Progenitor cell of endocrine pancreas (in vitro differentiated cells): ENCODE measurements around the gene INPP4A. TPM values are rescaled to one million over a fixed set of nuclear protein-coding genes. Genes with fewer than 3 reads are reported as not detected.

ENCODE experiments used
- DNase-seq: peaks from one replicate; pipeline ENCODE4 v3.0.0; 2021; ENCODE audit warnings: low spot score; ENCODE audit not compliant: unreplicated experiment
- H3K27ac Mint-ChIP-seq: 2 replicates; pipeline ENCODE4 v1.8.0; 2021; ENCODE audit warnings: mild to moderate bottlenecking, moderate library complexity, mixed read lengths
- H3K27me3 Mint-ChIP-seq: 2 replicates; pipeline ENCODE4 v1.8.0; 2021; ENCODE audit warnings: mixed read lengths
- H3K36me3 Mint-ChIP-seq: 2 replicates; pipeline ENCODE4 v1.8.0; 2022; ENCODE audit warnings: mixed read lengths; ENCODE audit not compliant: insufficient read depth
- H3K4me1 Mint-ChIP-seq: 2 replicates; pipeline ENCODE4 v1.8.0; 2021; ENCODE audit warnings: low read depth, mixed read lengths
- H3K4me3 Mint-ChIP-seq: 2 replicates; pipeline ENCODE4 v1.8.0; 2021; ENCODE audit warnings: low read depth, mild to moderate bottlenecking, moderate library complexity, mixed read lengths
- H3K9me3 Mint-ChIP-seq: 2 replicates; pipeline ENCODE4 v1.8.0; 2021; ENCODE audit warnings: low read depth, mixed read lengths
- CTCF ChIP-seq: fragments of 200-600 bp; sonication (generic); IDR thresholded peaks from one replicate; pipeline ENCODE4 v1.5.0; 2021; ENCODE audit warnings: antibody characterized with exemption, mild to moderate bottlenecking; ENCODE audit not compliant: unreplicated experiment
- total RNA-seq: library from RNA; stranded (reverse); gene quantifications from 2 replicates; pipeline ENCODE4 v1.2.1, GENCODE V29; 2021

INPP4A gene
- total RNA-seq, 1 donor from 2014 or later: 33.0 TPM

- Mint-ChIP-seq H3K4me3 (no peak overlapping the region), H3K27ac (no peak overlapping the region), H3K4me1 (peaks cover 2% of the 10 kb centered on the region), H3K27me3 (no peaks in the 10 kb centered on the region), H3K36me3 (no peaks in the 10 kb centered on the region), H3K9me3 (no peaks in the 10 kb centered on the region)
- no peak for TF ChIP-seq CTCF
- no peak for DNase-seq
Measured at GRCh38 chr2:98514096-98514639, 69.5 kb downstream of the INPP4A start.

- no peak overlapping the region for H3K4me3 Mint-ChIP-seq
Measured at GRCh38 chr2:98514879-98515249, 70.2 kb downstream of the INPP4A start.

GRCh38 chr2:98515250-98515991 is 70.8 kb downstream of the INPP4A start:
- DNase-seq: no peak
- no peak for TF ChIP-seq CTCF
- no peaks in the 10 kb centered on the region for H3K9me3 Mint-ChIP-seq
- H3K4me3 Mint-ChIP-seq: no peak overlapping the region
- H3K27ac Mint-ChIP-seq: no peak overlapping the region
- peaks cover 2% of the 10 kb centered on the region for H3K4me1 Mint-ChIP-seq
- no peaks in the 10 kb centered on the region for H3K27me3 Mint-ChIP-seq
- no peaks in the 10 kb centered on the region for H3K36me3 Mint-ChIP-seq

More at GRCh38 chr2:98514879-98515249, 70.2 kb downstream of the INPP4A start:
- no peaks in the 10 kb centered on the region for H3K27me3 Mint-ChIP-seq
- no peak for DNase-seq
- no peaks in the 10 kb centered on the region for H3K36me3 Mint-ChIP-seq
- H3K9me3 Mint-ChIP-seq: no peaks in the 10 kb centered on the region
- H3K4me1 Mint-ChIP-seq: peaks cover 2% of the 10 kb centered on the region
- H3K27ac Mint-ChIP-seq: no peak overlapping the region
- no peak for TF ChIP-seq CTCF

- Mint-ChIP-seq H3K27me3 (no peaks in the 10 kb centered on the region), H3K36me3 (no peaks in the 10 kb centered on the region), H3K4me3 (no peak overlapping the region), H3K27ac (no peak overlapping the region), H3K9me3 (no peaks in the 10 kb centered on the region), H3K4me1 (peaks cover 2% of the 10 kb centered on the region)
- no peak for DNase-seq
- TF ChIP-seq CTCF: no peak
Measured at GRCh38 chr2:98516571-98516970, 71.9 kb downstream of the INPP4A start.

- peaks cover 4% of the 10 kb centered on the region for H3K36me3 Mint-ChIP-seq
- no peak for DNase-seq
- H3K27me3 Mint-ChIP-seq: no peaks in the 10 kb centered on the region
- no peaks in the 10 kb centered on the region for H3K9me3 Mint-ChIP-seq
- no peak overlapping the region for H3K4me3 Mint-ChIP-seq
- H3K27ac Mint-ChIP-seq: no peak overlapping the region
- H3K4me1 Mint-ChIP-seq: peaks cover 2% of the 10 kb centered on the region
- no peak for TF ChIP-seq CTCF
Measured at GRCh38 chr2:98517636-98518035, 73.0 kb downstream of the INPP4A start.
